ENCODE measurements around the gene NT5C1B.

The NT5C1B gene

DNA sequence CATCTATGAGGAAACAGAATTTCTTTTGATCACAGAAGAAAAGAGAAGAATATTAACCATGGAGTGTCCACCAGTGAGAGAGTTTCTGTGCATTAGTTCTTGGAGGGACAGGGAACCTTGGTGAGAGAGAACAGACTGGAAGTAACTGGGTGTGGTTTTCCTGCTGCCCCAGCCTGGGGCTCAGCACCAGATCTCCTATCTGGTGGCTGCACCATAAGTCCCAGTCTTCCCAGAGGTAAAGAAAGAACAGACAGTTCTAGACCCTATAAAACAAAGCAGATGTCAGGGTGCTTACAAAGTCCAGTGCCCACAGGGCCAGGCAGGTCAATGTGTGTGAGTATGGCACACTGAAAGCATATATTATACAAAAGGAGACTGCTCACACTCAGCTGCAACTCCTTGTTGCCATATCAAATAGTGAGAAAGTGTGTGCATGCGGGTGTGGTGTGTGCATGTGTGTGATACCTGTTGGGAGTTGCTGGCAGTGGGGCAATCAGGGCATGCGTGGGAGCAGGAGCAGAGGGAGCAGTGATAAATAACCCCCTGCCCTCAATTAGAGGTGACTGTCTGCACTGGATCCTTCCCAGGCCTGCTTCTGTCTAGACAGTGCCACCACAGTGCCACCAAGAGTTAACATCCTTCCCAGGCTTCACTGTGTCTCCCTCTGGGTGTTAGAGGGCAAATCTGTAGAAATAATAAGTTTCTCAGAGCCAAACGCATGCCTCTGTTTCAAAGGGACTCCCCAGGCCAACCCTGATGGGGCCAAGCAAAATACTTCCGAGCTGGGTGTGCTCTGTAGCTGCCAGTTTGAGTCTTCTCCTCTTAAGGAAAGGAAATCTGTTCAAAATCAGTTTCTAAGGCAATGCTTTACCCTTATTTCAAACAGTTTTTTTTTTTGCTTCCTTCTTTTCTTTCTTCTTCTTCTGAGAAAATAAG lies 74.6 kb downstream of the NT5C1B start:
- DNase-seq (ENCODE audit: low spot score), result no peak
